Inferior parietal cortex (tissue), 1 donor: ENCODE data around the gene TRH.
A peak's percentile ranks its signal among the peaks of the same experiment; 100 is the strongest.

ENCODE experiments used
- DNase-seq: peaks from one replicate; pipeline ENCODE4 v3.0.0-alpha.2; 2016; ENCODE audit errors: extremely low spot score

TRH gene

GRCh38 chr3:129974564-129974832, at the start of gene TRH:
TRH (plus strand) TSS chr3:129974720; CDS start chr3:129975817, 1,097 bp downstream.
- DNase-seq: no peak

- DNase-seq: no peak
Measured at GRCh38 chr3:129927072-129927471, 47.4 kb upstream of the TRH start.

- DNase-seq: no peak
Measured at GRCh38 chr3:129929383-129929782, 45.1 kb upstream of the TRH start.

- DNase-seq: no peak
Measured at GRCh38 chr3:129933471-129933870, 41.0 kb upstream of the TRH start.

- DNase-seq: peak; percentile 72
Measured at GRCh38 chr3:129934234-129935123, 40.0 kb upstream of the TRH start.

- peak; percentile 72 for DNase-seq
Measured at GRCh38 chr3:129936757-129937156, 37.8 kb upstream of the TRH start.

GRCh38 chr3:129937717-129938116, 36.8 kb upstream of the TRH start:
- DNase-seq: no peak

- no peak for DNase-seq
Measured at GRCh38 chr3:129938140-129938930, 36.2 kb upstream of the TRH start.

- no peak for DNase-seq
Measured at GRCh38 chr3:129940086-129940485, 34.4 kb upstream of the TRH start.

- peak; percentile 74 for DNase-seq
Measured at GRCh38 chr3:129942296-129942695, 32.2 kb upstream of the TRH start.

GRCh38 chr3:129943020-129943419, 31.5 kb upstream of the TRH start:
- no peak for DNase-seq

GRCh38 chr3:129944709-129945108, 29.8 kb upstream of the TRH start:
- no peak for DNase-seq

- no peak for DNase-seq
Measured at GRCh38 chr3:129947538-129948240, 26.8 kb upstream of the TRH start.

- DNase-seq: no peak
Measured at GRCh38 chr3:129950318-129951046, 24.0 kb upstream of the TRH start.

- DNase-seq: no peak
Measured at GRCh38 chr3:129952556-129953355, 21.8 kb upstream of the TRH start.

GRCh38 chr3:129953621-129954020, 20.9 kb upstream of the TRH start:
- no peak for DNase-seq

- DNase-seq: no peak
Measured at GRCh38 chr3:129954514-129954913, 20.0 kb upstream of the TRH start.

- DNase-seq: no peak
Measured at GRCh38 chr3:129956936-129957335, 17.6 kb upstream of the TRH start.

GRCh38 chr3:129958755-129959154, 15.8 kb upstream of the TRH start:
- DNase-seq: no peak

- no peak for DNase-seq
Measured at GRCh38 chr3:129961141-129961541, 13.4 kb upstream of the TRH start.

- no peak for DNase-seq
Measured at GRCh38 chr3:129962600-129962999, 11.9 kb upstream of the TRH start.
